Stimulated activated naive CD8-positive, alpha-beta T cell treated with anti-CD3 and anti-CD28 coated beads, Interleukin-15, amount 100 ng/mL, for 72 hours (primary cell): ENCODE results near the gene ZNF681.
"Not testable (repeated sequence)": the region's sequence is repeated elsewhere in the genome, so short reads cannot be mapped to it uniquely, and the experiment has no call there.

Experiments used
- ATAC-seq: fragments of 150-1000 bp; cut with Tn5 transposase; 2 replicates; pipeline ENCODE4 v1.10.0; 2021; ENCODE audit warnings: mild to moderate bottlenecking, moderate library complexity
- DNase-seq, 2 donors: peaks; one replicate each; pipeline ENCODE4 v3.0.0; 2021 to 2022
- H3K27ac Mint-ChIP-seq, 2 donors: one replicate each; pipeline ENCODE4 v1.8.0; 2022; ENCODE audit warnings: mild to moderate bottlenecking in 2 of 2, mixed read lengths in 2 of 2, moderate library complexity in 2 of 2
- H3K27me3 Mint-ChIP-seq: one replicate; pipeline ENCODE4 v1.8.0; 2022; ENCODE audit warnings: mixed read lengths
- H3K4me1 Mint-ChIP-seq: one replicate; pipeline ENCODE4 v1.8.0; 2022; ENCODE audit warnings: mild to moderate bottlenecking, mixed read lengths
- H3K4me3 Mint-ChIP-seq, 2 donors: one replicate each; pipeline ENCODE4 v1.8.0; 2022; ENCODE audit warnings: mild to moderate bottlenecking in 2 of 2, mixed read lengths in 2 of 2, moderate library complexity in 1 of 2
- H3K9me3 Mint-ChIP-seq, 2 donors: one replicate each; pipeline ENCODE4 v1.8.0; 2022; ENCODE audit warnings: mixed read lengths in 2 of 2

ZNF681 gene

DNA sequence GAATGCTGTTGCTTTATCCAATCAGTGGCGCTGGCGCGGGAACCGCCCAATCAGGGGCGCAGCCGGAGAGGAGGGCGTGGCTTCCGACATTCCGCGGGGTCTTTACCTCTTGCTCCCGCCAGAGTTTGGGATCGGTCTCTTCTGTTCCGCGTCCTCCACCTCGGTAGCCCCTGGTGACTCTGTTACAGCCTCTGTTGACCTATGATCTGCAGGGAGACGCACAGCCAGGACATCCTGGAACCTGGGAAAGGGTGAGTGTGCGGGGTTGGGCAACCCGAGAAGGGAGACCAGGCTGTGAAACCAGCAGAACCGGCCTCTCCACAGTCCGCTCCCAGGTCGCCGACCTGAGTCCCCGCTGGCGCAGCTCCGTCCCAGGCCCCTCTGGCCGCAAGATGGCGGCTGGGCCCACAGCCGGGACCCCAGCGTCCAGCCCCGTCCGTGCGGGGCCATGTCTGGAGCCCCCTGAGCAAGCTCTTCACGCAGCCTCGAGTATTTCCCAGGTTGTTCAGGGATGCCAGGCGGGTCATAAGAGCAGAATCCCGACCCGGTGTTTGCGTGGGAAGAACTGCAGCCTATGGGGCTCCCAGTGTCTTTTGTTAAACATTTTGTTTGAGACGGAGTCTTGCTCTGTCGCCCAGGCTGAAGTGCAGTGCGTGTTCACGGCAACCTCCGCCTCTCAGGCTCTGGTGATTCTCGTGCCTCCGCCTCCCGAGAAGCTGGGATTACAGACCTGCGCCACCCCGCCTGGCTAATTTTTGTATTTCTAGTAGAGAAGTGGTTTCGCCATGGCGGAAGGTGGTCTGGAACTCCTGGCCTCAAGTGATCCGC, 4.4 kb upstream of the ZNF681 start:
- peaks cover 34% of the 10 kb centered on the region for H3K4me1 Mint-ChIP-seq
- peak; percentile 74 to 81 for DNase-seq
- H3K27me3 Mint-ChIP-seq, result no peaks in the 10 kb centered on the region
- H3K4me3 Mint-ChIP-seq, result peak overlapping the region; percentile 90 to 97
- peak overlapping the region; percentile 93 to 96 for H3K27ac Mint-ChIP-seq
- no peaks in the 10 kb centered on the region for H3K9me3 Mint-ChIP-seq
- ATAC-seq, result peak; percentile 77

DNA sequence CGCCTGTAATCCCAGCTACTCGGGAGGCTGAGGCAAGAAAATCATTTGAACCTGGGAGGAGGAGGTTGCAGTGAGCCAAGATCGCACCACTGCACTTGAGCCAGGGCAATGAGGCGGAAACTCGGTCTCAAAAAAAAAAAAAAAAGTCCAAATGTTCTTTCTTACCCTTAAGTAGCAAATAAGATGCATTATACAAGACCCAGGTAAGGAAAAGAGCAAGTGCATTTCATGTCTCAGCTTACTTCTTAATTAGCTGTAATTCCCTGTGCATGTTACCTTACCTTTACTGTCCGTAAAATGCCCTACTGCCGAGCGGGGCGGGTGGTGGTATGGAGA, 3.8 kb upstream of the ZNF681 start:
- H3K4me3 Mint-ChIP-seq, result peak overlapping the region; percentile 90 to 97
- no peaks in the 10 kb centered on the region for H3K9me3 Mint-ChIP-seq
- H3K27me3 Mint-ChIP-seq, result no peaks in the 10 kb centered on the region
- DNase-seq (no peak), ATAC-seq (peak; percentile 1)
- peak overlapping the region; percentile 93 to 96 for H3K27ac Mint-ChIP-seq
- peaks cover 34% of the 10 kb centered on the region for H3K4me1 Mint-ChIP-seq

DNA sequence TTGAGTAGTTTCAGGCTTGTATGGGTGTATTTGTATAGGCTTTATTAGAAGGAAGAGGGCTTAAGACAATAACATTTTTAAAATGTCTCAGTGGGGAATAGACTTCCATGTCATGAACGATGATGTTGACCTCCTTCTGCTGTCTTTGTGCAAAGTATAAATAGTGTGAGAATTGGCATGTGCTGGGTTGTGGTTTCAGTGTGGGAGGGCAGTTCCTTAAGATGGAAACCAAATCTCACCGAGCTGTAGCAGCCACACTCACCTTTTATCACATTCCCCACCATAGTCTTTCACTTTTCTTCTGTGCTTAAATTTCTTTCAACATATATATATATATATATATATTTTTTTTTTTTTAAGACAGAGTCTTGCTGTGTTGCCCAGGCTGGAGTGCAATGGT, 1.6 kb upstream of the ZNF681 start:
- H3K4me3 Mint-ChIP-seq, result peak overlapping the region; percentile 23 to 33
- H3K4me1 Mint-ChIP-seq, result peaks cover 32% of the 10 kb centered on the region
- not testable (repeated sequence) for H3K9me3 Mint-ChIP-seq, ATAC-seq, H3K27me3 Mint-ChIP-seq, DNase-seq, H3K27ac Mint-ChIP-seq

DNA sequence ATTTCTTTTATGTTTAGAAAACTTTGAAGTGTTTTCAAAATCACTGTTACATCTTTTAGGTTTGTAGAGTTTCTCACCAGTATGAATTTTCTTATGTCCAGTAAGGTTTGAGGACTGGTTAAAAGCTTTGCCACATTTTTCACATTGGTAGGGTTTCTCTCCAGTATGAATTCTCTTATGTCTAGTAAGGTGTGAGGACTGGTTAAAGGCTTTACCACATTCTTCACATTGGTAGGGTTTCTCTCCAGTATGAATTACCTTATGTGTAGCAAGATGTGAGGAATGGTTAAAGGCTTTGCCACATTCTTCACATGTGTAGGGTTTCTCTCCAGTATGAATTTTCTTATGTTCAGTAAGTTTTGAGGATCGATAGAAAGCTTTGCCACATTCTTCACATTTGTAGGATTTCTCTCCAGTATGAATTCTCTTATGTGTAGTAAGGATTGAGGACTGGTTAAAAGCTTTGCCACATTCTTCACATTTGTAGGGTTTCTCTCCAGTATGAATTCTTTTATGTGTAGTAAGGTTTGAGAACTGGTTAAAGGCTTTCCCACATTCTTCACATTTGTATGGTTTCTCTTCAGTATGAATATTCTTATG, 15.0 kb downstream of the ZNF681 start:
- ATAC-seq, H3K27me3 Mint-ChIP-seq, H3K4me1 Mint-ChIP-seq, DNase-seq, H3K27ac Mint-ChIP-seq, H3K4me3 Mint-ChIP-seq: not testable (repeated sequence)
- peaks cover 13 to 22% of the 10 kb centered on the region in 2 donors for H3K9me3 Mint-ChIP-seq

- not testable (repeated sequence) for DNase-seq, H3K27ac Mint-ChIP-seq, ATAC-seq, H3K4me3 Mint-ChIP-seq, H3K27me3 Mint-ChIP-seq, H3K4me1 Mint-ChIP-seq
- peaks cover 6 to 17% of the 10 kb centered on the region in 2 donors for H3K9me3 Mint-ChIP-seq
These were observed 27.8 kb downstream of the ZNF681 start for GRCh38 chr19:23730729-23731465.

DNA sequence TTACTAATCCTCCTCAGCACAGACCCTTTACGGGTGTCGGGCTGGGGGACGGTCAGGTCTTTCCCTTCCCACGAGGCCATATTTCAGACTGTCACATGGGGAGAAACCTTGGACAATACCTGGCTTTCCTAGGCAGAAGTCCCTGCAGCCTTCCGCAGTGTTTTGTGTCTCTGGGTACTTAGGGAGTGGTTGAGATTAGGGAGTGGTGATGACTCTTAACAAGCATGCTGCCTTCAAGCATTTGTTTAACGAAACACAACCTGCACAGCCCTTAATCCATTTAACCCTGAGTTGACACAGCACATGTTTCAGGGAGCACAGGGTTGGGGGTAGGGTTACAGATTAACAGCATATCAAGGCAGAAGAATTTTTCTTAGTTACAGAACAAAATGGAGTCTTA, 34.5 kb downstream of the ZNF681 start:
- not testable (repeated sequence) for H3K27me3 Mint-ChIP-seq, H3K27ac Mint-ChIP-seq, H3K4me1 Mint-ChIP-seq, H3K4me3 Mint-ChIP-seq, DNase-seq, ATAC-seq
- H3K9me3 Mint-ChIP-seq, result peaks cover 5 to 18% of the 10 kb centered on the region in 2 donors

DNA sequence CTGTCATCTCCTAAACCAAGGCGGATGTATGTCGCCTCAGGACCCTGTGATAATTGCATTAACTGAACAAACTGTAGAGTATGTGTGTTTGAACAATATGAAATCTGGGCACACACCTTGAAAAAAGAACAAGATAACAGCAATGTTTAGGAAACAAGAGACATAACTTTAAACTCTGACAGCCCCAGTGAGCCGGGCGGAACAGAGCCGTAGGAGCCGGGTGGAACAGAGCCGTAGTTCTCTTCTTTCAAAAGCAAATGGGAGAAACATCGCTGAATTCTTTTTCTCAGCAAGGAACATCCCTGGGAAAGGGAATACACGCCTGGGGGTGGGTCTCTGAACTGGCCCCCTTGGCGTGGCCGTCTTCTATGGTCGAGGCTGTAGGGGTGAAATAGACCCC, 39.9 kb downstream of the ZNF681 start:
- Mint-ChIP-seq H3K9me3 (peaks cover 5 to 16% of the 10 kb centered on the region in 2 donors), H3K4me1 (peaks cover 6% of the 10 kb centered on the region), H3K27me3 (peaks cover 14% of the 10 kb centered on the region), H3K4me3 (peak overlapping the region; percentile 5 to 9), H3K27ac (no peak overlapping the region)
- ATAC-seq (no peak), DNase-seq (no peak)

- DNase-seq (no peak), ATAC-seq (no peak)
- H3K4me1 Mint-ChIP-seq, result peaks cover 6% of the 10 kb centered on the region
- H3K27me3 Mint-ChIP-seq, result peaks cover 14% of the 10 kb centered on the region
- no peak overlapping the region for H3K27ac Mint-ChIP-seq
- H3K9me3 Mint-ChIP-seq, result peaks cover 5 to 12% of the 10 kb centered on the region in 2 donors
- no peak overlapping the region for H3K4me3 Mint-ChIP-seq
These were observed 41.9 kb downstream of the ZNF681 start for GRCh38 chr19:23716792-23717191.

DNA sequence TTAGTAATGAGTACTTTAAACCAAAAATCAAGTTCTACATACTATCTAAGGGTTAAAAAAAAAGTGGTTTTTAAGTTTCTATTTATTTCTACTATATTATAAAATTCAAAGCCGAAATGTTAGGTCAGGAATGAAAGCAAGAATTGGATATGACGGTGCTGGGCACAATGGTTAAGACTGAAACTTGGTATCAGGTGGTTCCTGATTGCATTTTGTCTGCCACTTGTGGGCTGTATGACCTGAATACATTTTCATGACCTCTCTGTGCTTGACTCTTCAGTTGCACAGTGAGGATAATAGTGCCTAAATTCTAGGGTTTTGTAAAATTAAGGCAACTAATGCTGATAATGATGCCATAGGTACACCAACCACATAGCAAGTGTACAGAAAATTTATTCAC, 49.3 kb downstream of the ZNF681 start:
- no peak overlapping the region for H3K4me3 Mint-ChIP-seq
- H3K27ac Mint-ChIP-seq, result no peak overlapping the region
- DNase-seq, result no peak
- no peak for ATAC-seq
- no peaks in the 10 kb centered on the region for H3K4me1 Mint-ChIP-seq
- H3K27me3 Mint-ChIP-seq, result no peaks in the 10 kb centered on the region
- peaks cover 5 to 12% of the 10 kb centered on the region in 2 donors for H3K9me3 Mint-ChIP-seq

- Mint-ChIP-seq H3K27me3 (no peaks in the 10 kb centered on the region), H3K9me3 (peaks cover 5 to 15% of the 10 kb centered on the region in 2 donors), H3K4me1 (no peaks in the 10 kb centered on the region), H3K27ac (no peak overlapping the region), H3K4me3 (no peak overlapping the region)
- no peak for ATAC-seq
- DNase-seq, result no peak
These were observed 52.0 kb downstream of the ZNF681 start for GRCh38 chr19:23706657-23707056.

GRCh38 chr19:23699521-23699860, 59.2 kb downstream of the ZNF681 start:
- no peaks in the 10 kb centered on the region for H3K27me3 Mint-ChIP-seq
- ATAC-seq (no peak), DNase-seq (no peak)
- no peaks in the 10 kb centered on the region for H3K4me1 Mint-ChIP-seq
- H3K9me3 Mint-ChIP-seq, result peaks cover 4 to 8% of the 10 kb centered on the region in 2 donors
- peak overlapping the region in 1 of 2 donors; percentile 19 for H3K4me3 Mint-ChIP-seq
- peak overlapping the region in 1 of 2 donors; percentile 19 for H3K27ac Mint-ChIP-seq

DNA sequence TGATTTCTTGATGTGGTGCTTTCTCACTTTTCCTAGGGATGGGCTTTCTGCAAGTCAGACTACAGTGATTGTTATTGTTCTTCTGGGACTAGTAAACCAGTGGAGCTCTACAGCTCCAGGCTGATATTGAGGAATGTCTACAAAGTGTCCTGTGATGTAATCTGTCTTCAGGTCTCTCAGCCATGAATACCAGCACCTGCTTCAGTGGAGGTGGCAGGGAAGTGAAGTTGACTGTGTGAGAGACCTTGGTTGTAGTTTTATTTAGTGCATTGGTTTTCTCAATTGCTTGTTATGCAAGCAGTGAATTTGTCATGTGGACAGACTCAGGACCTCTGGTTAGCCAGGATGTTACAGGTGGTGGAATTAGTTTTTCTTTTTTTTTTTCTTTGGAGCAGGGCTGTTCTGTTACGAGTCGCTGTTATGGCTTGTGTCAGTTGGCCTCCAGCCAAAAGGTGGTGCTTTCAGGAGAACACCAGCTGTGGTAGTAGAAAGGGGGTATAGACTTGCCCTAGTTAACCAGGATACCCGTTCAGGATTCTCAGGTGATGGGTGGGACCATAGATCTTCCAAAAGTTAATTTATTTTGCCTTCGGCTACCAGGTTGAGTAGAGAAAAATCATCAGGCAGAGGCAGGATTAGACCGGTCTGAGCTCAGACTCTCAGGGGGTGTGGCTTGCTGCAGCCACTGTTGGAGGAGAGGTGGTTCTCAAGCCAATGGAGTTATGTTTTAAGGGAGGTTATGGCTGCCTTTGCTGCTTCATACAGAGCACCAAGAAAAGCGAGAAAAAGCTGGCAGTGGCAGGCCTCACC, 59.8 kb downstream of the ZNF681 start:
- Mint-ChIP-seq H3K4me3 (peak overlapping the region in 1 of 2 donors; percentile 63), H3K4me1 (no peaks in the 10 kb centered on the region), H3K27ac (peak overlapping the region in 1 of 2 donors; percentile 65), H3K27me3 (no peaks in the 10 kb centered on the region), H3K9me3 (peaks cover 0 to 8% of the 10 kb centered on the region in 2 donors)
- DNase-seq, result peak in 1 of 2 donors; percentile 14
- ATAC-seq, result peak; percentile 67

DNA sequence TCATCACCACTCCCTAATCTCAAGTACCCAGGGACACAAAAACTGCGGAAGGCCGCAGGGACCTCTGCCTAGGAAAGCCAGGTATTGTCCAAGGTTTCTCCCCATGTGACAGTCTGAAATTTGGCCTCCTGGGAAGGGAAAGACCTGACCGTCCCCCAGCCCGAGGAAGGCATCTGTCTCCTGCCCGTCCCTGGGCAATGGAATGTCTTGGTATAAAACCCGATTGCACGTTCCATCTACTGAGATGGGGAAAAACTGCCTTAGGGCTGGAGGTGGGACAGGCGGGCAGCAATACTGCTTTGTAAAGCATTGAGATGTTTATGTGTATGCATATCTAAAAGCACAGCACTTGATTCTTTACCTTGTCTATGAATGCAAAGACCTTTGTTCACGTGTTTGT, 65.8 kb downstream of the ZNF681 start:
- H3K9me3 Mint-ChIP-seq, H3K27me3 Mint-ChIP-seq, ATAC-seq: not testable (repeated sequence)

More for the DNA sequence above, 65.8 kb downstream of the ZNF681 start:
- not testable (repeated sequence) for H3K4me3 Mint-ChIP-seq, DNase-seq, H3K4me1 Mint-ChIP-seq, H3K27ac Mint-ChIP-seq
